Measurements from ENCODE around the gene ASTN1.

The ASTN1 gene

DNA sequence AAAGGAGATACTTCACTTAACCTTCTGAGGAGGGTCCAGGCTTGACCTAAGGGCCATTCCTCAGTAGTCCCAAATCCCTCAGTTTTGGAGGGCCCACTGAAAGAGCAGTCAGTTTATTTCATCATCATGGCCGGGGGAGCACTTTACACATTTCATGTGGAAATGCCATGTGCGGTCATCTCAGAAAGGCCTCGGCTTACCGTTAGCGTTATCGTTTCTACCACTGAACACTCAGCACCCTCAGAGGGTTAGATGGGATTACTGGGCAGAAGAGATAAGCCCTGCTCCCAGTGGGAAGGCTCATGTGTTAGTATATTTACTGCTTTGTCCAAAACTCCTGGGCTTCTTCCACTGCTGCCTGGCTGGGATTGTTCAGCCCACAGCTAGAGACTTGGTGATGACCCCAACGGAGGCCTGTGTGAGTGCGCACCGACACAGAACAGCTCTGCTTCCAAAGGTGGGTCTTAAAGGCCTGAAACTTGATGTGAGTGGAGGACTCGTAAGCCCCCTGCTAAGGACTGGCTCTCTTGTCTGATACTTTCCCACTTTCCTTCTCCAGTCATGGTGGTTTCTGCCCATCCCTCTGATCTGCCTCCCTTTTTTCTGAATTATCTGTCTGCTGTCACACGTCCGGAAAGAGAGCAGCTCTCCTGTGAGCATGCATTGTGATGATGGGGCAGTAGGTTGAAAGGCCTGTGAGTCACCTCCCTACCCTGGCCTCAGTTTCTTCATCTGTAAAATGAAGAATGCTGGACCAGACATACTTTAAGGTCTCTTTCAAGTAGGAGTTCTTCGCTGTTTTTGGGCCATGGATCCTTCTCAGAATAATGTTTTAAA is 284.5 kb downstream of the ASTN1 start:
- no peak for DNase-seq (ENCODE audit: low read depth in 2 of 2)

GRCh38 chr1:176878750-176879536 is 285.6 kb downstream of the ASTN1 start:
- DNase-seq (ENCODE audit: low read depth in 2 of 2) = no peak

- no peak for DNase-seq (ENCODE audit: low read depth in 2 of 2)
These were observed 287.0 kb downstream of the ASTN1 start for GRCh38 chr1:176877557-176877956.

GRCh38 chr1:176876966-176877515 is 287.5 kb downstream of the ASTN1 start:
- DNase-seq (ENCODE audit: low read depth in 2 of 2) = no peak

GRCh38 chr1:176869577-176869976 is 294.9 kb downstream of the ASTN1 start:
- no peak for DNase-seq (ENCODE audit: low read depth in 2 of 2)

DNA sequence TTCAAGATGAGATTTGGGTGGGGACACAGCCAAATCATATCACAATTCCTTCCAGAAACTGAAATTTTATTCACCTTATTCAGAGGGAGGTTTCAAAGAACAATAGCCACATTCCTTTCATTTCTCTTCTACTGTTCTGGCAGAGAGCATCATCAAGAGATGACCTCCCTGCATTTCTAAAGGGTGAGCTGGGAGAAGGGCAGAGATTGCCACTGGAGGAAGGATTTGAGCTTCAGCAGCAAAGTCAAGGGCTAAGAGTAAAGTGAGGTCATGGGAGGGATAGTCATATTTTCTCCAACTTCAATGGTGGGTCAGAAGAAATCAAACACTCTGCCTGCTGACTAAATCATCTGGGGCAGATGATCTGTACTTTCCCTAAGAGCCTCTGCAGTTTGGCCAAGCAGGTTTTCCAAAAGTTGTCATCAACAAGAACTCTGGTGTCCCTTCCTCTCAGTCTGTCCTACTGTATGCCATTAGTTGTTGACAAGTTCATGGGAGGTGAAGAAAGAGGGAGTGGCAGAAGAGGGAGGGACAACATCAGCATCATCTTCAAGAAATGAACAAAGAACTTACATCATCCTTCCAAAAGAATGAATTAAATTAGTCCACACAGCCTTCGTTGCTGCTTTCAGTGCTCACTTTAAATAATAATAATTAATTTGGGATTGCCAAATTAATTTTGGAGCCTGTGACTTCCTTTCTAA is 298.3 kb downstream of the ASTN1 start:
- no peak for DNase-seq (ENCODE audit: low read depth in 2 of 2)

- DNase-seq (ENCODE audit: low read depth in 2 of 2) = no peak
These were observed 300.3 kb downstream of the ASTN1 start for GRCh38 chr1:176864211-176864610.

GRCh38 chr1:176863613-176864012 is 300.9 kb downstream of the ASTN1 start:
- DNase-seq (ENCODE audit: low read depth in 2 of 2) = no peak

GRCh38 chr1:176858433-176858916 is 306.0 kb downstream of the ASTN1 start:
- DNase-seq (ENCODE audit: low read depth in 2 of 2) = no peak

- DNase-seq (ENCODE audit: low read depth in 2 of 2) = no peak
These were observed 306.9 kb downstream of the ASTN1 start for GRCh38 chr1:176857632-176858031.

- no peak for DNase-seq (ENCODE audit: low read depth in 2 of 2)
These were observed 309.5 kb downstream of the ASTN1 start for GRCh38 chr1:176854758-176855745.

- DNase-seq (ENCODE audit: low read depth in 2 of 2) = no peak
These were observed 310.4 kb downstream of the ASTN1 start for GRCh38 chr1:176854121-176854520.

DNA sequence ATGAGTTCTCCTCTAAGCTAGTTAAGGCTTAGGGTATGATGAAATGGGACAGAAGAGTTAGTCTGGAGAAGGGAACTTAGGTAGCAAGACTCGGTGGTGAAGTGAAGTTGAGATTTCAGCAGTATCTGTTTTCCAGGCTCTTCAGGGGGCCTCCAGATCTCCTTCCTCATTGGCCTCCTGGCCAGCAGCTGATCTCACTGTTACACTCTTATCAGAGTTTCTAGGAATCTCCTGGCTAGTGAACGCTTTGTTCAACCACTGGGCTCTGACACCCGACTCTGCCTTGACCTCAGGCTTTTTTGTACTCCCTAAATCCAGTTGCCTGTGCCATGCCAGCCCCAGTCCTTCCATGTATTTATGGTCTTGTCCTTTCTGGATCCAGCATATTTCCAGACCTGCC is 311.0 kb downstream of the ASTN1 start:
- DNase-seq (ENCODE audit: low read depth in 2 of 2) = no peak

- DNase-seq (ENCODE audit: low read depth in 2 of 2) = no peak
These were observed 312.4 kb downstream of the ASTN1 start for GRCh38 chr1:176852124-176852523.

DNA sequence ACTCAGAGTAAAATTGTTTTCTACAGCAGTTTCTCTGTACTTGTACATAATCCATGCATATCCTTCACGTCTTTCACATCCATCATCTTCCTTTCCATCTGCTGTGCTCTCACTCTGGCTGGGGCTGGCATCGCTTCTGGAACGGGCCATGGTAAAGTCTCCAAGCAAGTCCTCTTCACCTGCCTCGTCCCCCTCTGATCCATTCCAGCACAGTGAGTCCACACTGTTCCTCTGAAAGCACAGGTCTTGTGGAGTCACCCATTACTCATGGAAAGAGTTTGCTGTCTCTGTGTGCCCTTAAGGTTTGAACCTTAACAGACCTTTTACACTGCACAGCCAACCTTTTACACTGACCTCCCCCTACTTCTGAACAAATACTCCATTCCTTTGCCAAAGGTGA is 313.6 kb downstream of the ASTN1 start:
- no peak for DNase-seq (ENCODE audit: low read depth in 2 of 2)

DNA sequence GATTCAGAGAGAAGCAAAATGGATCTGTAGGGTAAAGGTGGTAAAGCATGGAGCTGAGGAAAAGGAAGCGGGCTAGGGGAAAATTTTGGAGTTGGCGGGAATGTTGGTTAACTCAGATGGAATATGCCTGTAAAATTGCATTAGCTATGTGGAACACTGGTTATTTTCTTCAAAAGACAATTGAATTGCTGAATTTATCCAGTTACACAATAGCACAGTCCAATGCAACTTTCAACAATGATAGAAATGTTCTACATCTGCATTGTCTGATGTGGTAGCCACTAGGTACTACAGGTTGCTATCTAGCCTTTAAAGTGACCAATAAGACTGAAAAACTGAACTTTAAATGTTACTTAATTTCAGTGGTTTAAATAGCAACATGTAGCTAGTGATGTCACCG is 315.2 kb downstream of the ASTN1 start:
- DNase-seq (ENCODE audit: low read depth in 2 of 2) = no peak

DNA sequence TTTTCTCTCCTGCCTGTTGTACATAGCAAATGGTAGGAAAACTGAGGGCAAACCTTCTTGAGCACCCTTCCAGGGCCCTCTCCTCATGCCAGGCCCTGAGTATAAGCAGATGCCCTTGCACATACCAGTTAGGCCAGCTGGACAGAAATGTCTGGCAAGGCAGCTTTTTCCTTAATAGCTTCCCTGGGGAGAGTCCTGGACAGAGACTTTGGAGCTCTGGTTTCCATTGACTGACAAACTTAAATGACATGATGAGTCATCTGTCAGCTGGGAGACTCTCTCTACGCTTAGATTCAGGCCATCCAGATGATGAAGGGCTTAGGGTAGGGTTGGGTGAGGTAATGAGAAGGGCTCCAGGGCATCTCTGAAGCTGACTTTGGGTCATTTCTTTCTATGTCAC is 317.5 kb downstream of the ASTN1 start:
- DNase-seq (ENCODE audit: low read depth in 2 of 2) = no peak

DNA sequence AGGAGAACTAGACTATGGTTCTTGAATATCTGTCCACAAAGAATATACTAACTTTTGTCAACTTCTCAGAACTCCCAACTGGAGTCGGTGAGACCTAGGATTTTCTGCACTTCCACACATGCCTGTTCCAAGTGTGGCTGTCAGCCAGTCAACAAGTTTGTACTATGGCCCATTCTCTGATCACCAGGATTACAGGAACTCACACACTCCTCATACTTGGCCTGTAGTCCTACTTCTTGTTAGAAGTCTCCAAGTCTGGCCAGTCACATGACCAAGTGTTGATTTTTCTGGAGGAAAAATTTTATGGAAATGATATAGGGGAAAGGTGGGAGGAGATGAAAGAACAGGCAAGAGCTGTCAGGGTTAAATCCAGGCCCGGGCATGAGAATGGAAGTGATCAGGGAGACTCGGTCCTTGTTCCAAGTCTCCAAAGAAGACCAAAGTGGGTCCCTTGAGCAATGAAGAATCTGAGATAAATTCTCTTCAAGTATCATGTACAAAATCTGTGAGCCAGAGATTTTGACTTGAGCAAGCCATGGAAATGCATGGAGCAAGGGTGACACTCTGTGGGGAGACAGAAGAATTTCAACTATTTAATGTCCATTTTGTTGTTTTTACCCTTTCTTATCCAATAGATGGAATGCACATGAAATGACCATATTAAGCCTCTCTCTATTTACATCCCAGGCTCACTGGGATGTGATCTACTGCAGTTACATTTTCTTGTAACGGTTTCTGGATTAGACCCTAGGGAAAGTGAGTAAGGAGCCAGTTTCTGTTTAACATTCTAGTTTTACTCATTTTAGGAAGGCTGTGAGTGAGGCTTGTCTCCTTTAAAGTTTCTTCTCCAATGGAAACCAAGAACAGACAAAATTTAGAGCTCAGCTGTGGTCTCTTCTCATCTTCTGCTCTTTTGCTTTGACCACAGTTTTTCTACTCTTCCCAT is 320.9 kb downstream of the ASTN1 start:
- DNase-seq (ENCODE audit: low read depth in 2 of 2) = no peak

- no peak for DNase-seq (ENCODE audit: low read depth in 2 of 2)
These were observed 323.3 kb downstream of the ASTN1 start for GRCh38 chr1:176841238-176841637.

GRCh38 chr1:176839216-176839615 is 325.3 kb downstream of the ASTN1 start:
- DNase-seq (ENCODE audit: low read depth in 2 of 2) = no peak
